Glomerular endothelial cell (primary cell): ENCODE measurements around the gene SLC66A2. TPM values are rescaled to one million over a fixed set of nuclear protein-coding genes. Genes with fewer than 3 reads are reported as not detected.

Source experiments
- DNase-seq: peaks from one replicate; pipeline ENCODE4 v3.0.0-alpha.2; 2011; ENCODE audit warnings: low read depth, low spot score; ENCODE audit errors: extremely low read depth
- total RNA-seq: library from RNA; depleted of rRNA; stranded (reverse); fragments of >200 nt; gene quantifications from 2 replicates; pipeline ENCODE4 v1.2.3, GENCODE V29; 2015

The SLC66A2 gene
- total RNA-seq, 1 donor from 2014 or later: 40.7 TPM

GRCh38 chr18:79904357-79905147 lies 46.9 kb downstream of the SLC66A2 start:
- no peak for DNase-seq

GRCh38 chr18:79903787-79904356 lies 47.6 kb downstream of the SLC66A2 start:
- DNase-seq: no peak

- DNase-seq: no peak
Measured at GRCh38 chr18:79903071-79903635, 48.3 kb downstream of the SLC66A2 start.

- DNase-seq: no peak
Measured at GRCh38 chr18:79902640-79903039, 48.8 kb downstream of the SLC66A2 start.

- no peak for DNase-seq
Measured at GRCh38 chr18:79902075-79902474, 49.4 kb downstream of the SLC66A2 start.

GRCh38 chr18:79901665-79902064 lies 49.8 kb downstream of the SLC66A2 start:
- no peak for DNase-seq

- DNase-seq: no peak
Measured at GRCh38 chr18:79900610-79901570, 50.6 kb downstream of the SLC66A2 start.

GRCh38 chr18:79899609-79900445 lies 51.6 kb downstream of the SLC66A2 start:
- DNase-seq: no peak

- no peak for DNase-seq
Measured at GRCh38 chr18:79898952-79899608, 52.4 kb downstream of the SLC66A2 start.

- DNase-seq: no peak
Measured at GRCh38 chr18:79897940-79898625, 53.4 kb downstream of the SLC66A2 start.

- DNase-seq: no peak
Measured at GRCh38 chr18:79896738-79897137, 54.7 kb downstream of the SLC66A2 start.

- DNase-seq: no peak
Measured at GRCh38 chr18:79890674-79891073, 60.8 kb downstream of the SLC66A2 start.

GRCh38 chr18:79889569-79889968 lies 61.9 kb downstream of the SLC66A2 start:
- no peak for DNase-seq

GRCh38 chr18:79888016-79888415 lies 63.4 kb downstream of the SLC66A2 start:
- no peak for DNase-seq

- no peak for DNase-seq
Measured at GRCh38 chr18:79887181-79888000, 64.1 kb downstream of the SLC66A2 start.

- no peak for DNase-seq
Measured at GRCh38 chr18:79884963-79885728, 66.3 kb downstream of the SLC66A2 start.

- no peak for DNase-seq
Measured at GRCh38 chr18:79884294-79884962, 67.0 kb downstream of the SLC66A2 start.
